NCI-H1436 treated with DMSO at 0.1 percent for 48 hours (cell line): ENCODE measurements around the gene FAM47A.

ENCODE experiments used
- DNase-seq: peaks from one replicate; lab custom pipeline; 2025; lab: John Stamatoyannopoulos, UW

FAM47A gene

GRCh38 chrX:34132028-34132427, at the start of gene FAM47A:
Gene FAM47A (minus strand): TSS chrX:34132314. CDS start chrX:34132278, 36 bp downstream.
- no peak for DNase-seq

GRCh38 chrX:34147345-34147744, 15.2 kb upstream of the FAM47A start:
- no peak for DNase-seq

- no peak for DNase-seq
Measured at GRCh38 chrX:34146906-34147305, 14.8 kb upstream of the FAM47A start.

GRCh38 chrX:34144246-34144645, 12.1 kb upstream of the FAM47A start:
- DNase-seq, result no peak

- DNase-seq, result no peak
Measured at GRCh38 chrX:34140816-34141215, 8.7 kb upstream of the FAM47A start.

GRCh38 chrX:34130980-34131744, 952 bp downstream of the FAM47A start:
- DNase-seq, result no peak

- no peak for DNase-seq
Measured at GRCh38 chrX:34130501-34130900, 1.6 kb downstream of the FAM47A start.

- DNase-seq, result no peak
Measured at GRCh38 chrX:34126011-34126410, 6.1 kb downstream of the FAM47A start.

- no peak for DNase-seq
Measured at GRCh38 chrX:34119122-34119521, 13.0 kb downstream of the FAM47A start.

GRCh38 chrX:34112459-34112858, 19.7 kb downstream of the FAM47A start:
- DNase-seq, result no peak
